CD14-positive monocyte (primary cell): ENCODE data around the gene NLRX1. TPM values are rescaled to one million over a fixed set of nuclear protein-coding genes. Genes with fewer than 3 reads are reported as not detected.

Source experiments
- DNase-seq, 3 donors: peaks; one replicate each; pipeline ENCODE4 v3.0.0-alpha.2; 2011 to 2022
- H2AFZ ChIP-seq: 2 replicates; pipeline ENCODE4 v1.6.0; 2012; ENCODE audit warnings: mild to moderate bottlenecking, low read depth, low read length, inconsistent platforms; ENCODE audit not compliant: insufficient read depth, poor library complexity, severe bottlenecking
- H3K27ac ChIP-seq, 2 donors: 1 replicate in 1 of 2; 2 replicates in 1 of 2; pipeline ENCODE4 v1.5.1; 2012 to 2013; ENCODE audit warnings: low read length in 2 of 2, control low read depth in 1 of 2, inconsistent platforms in 1 of 2, low read depth in 1 of 2, mild to moderate bottlenecking in 1 of 2
- H3K27me3 ChIP-seq, 2 donors: one replicate each; pipeline versions ENCODE4 v1.6.0 to v1.6.1; 2011 to 2013; ENCODE audit warnings: low read length in 2 of 2; ENCODE audit not compliant: control insufficient read depth in 2 of 2, insufficient read depth in 2 of 2
- H3K36me3 ChIP-seq, 2 donors: replicated peaks in 1 of 2; 1 replicate in 1 of 2; 2 replicates in 1 of 2; pipeline versions ENCODE4 v1.5.1 to v1.6.1; 2012 to 2013; ENCODE audit warnings: low read length in 2 of 2, control low read depth in 1 of 2, inconsistent platforms in 1 of 2, mild to moderate bottlenecking in 1 of 2; ENCODE audit not compliant: insufficient read depth in 2 of 2, control insufficient read depth in 1 of 2
- H3K4me1 ChIP-seq, 2 donors: 1 replicate in 1 of 2; 2 replicates in 1 of 2; pipeline versions ENCODE4 v1.5.1 to v1.6.1; 2012 to 2013; ENCODE audit warnings: low read length in 2 of 2, control low read depth in 1 of 2, inconsistent platforms in 1 of 2, mild to moderate bottlenecking in 1 of 2, moderate library complexity in 1 of 2; ENCODE audit not compliant: insufficient read depth in 2 of 2, control insufficient read depth in 1 of 2
- H3K4me2 ChIP-seq: replicated peaks from 2 replicates; pipeline ENCODE3; 2012; ENCODE audit warnings: low read length, moderate library complexity, mild to moderate bottlenecking; ENCODE audit not compliant: poor library complexity, severe bottlenecking; ENCODE audit errors: extremely low read depth
- H3K4me3 ChIP-seq, 3 experiments: fragments of 200-600 bp in 1 of 3; sonication (generic) in 1 of 3; replicated peaks in 1 of 3; 1 replicate in 2 of 3; 2 replicates in 1 of 3; pipeline ENCODE4 v1.5.1; 2011 to 2013; ENCODE audit warnings: low read length in 3 of 3, mild to moderate bottlenecking in 3 of 3, control low read depth in 2 of 3, low read depth in 2 of 3, inconsistent platforms in 1 of 3, moderate library complexity in 1 of 3
- H3K79me2 ChIP-seq: 2 replicates; pipeline ENCODE4 v1.6.0; 2012; ENCODE audit warnings: mild to moderate bottlenecking, control low read depth, inconsistent platforms, low read length, moderate library complexity; ENCODE audit not compliant: insufficient read depth
- H3K9ac ChIP-seq: 2 replicates; pipeline ENCODE4 v1.6.0; 2017; ENCODE audit warnings: low read length, mild to moderate bottlenecking; ENCODE audit not compliant: insufficient read depth, poor library complexity, severe bottlenecking
- H3K9me3 ChIP-seq, 2 donors: replicated peaks in 1 of 2; 1 replicate in 1 of 2; 2 replicates in 1 of 2; pipeline versions ENCODE4 v1.5.1 to v1.6.1; 2012 to 2013; ENCODE audit warnings: low read length in 2 of 2, control low read depth in 1 of 2; ENCODE audit not compliant: control insufficient read depth in 1 of 2, insufficient read depth in 1 of 2
- H4K20me1 ChIP-seq: 2 replicates; pipeline ENCODE4 v1.6.0; 2012; ENCODE audit warnings: mild to moderate bottlenecking, low read length, control low read depth, moderate library complexity; ENCODE audit not compliant: insufficient read depth
- H3K27ac Mint-ChIP-seq, 7 donors: one replicate each; pipeline ENCODE4 v1.8.0; 2020; ENCODE audit warnings: mild to moderate bottlenecking in 7 of 7, mixed read lengths in 7 of 7, moderate library complexity in 6 of 7, inconsistent platforms in 2 of 7
- H3K27me3 Mint-ChIP-seq, 3 donors: one replicate each; pipeline ENCODE4 v1.8.0; 2021 to 2022; ENCODE audit warnings: low read depth in 3 of 3, mild to moderate bottlenecking in 3 of 3, mixed read lengths in 3 of 3, moderate library complexity in 3 of 3, inconsistent platforms in 1 of 3
- H3K36me3 Mint-ChIP-seq, 2 donors: one replicate each; pipeline ENCODE4 v1.8.0; 2020; ENCODE audit warnings: mixed read lengths in 2 of 2, inconsistent platforms in 1 of 2, mild to moderate bottlenecking in 1 of 2
- H3K4me1 Mint-ChIP-seq: one replicate; pipeline ENCODE4 v1.8.0; 2020; ENCODE audit warnings: mild to moderate bottlenecking, mixed read lengths
- H3K4me3 Mint-ChIP-seq, 2 donors: one replicate each; pipeline ENCODE4 v1.8.0; 2020; ENCODE audit warnings: mild to moderate bottlenecking in 2 of 2, mixed read lengths in 2 of 2, moderate library complexity in 1 of 2
- H3K9me3 Mint-ChIP-seq, 7 donors: one replicate each; pipeline ENCODE4 v1.8.0; 2020 to 2022; ENCODE audit warnings: mixed read lengths in 7 of 7, mild to moderate bottlenecking in 6 of 7, moderate library complexity in 6 of 7, inconsistent platforms in 2 of 7
- CTCF ChIP-seq: fragments of 200-600 bp; IDR thresholded peaks from one replicate; pipeline ENCODE4 v1.8.0; 2022; ENCODE audit warnings: antibody characterized with exemption, mild to moderate bottlenecking
- WGBS: methylation state at CpG from one replicate; pipeline ENCODE4 v1.1.5; 2013; ENCODE audit warnings: missing lambda C conversion rate; ENCODE audit not compliant: insufficient coverage; 5-methylcytosine and 5-hydroxymethylcytosine counted together
- intact Hi-C, 2 donors: fragments of 100-400 bp; cut with micrococcal nuclease; formaldehyde crosslinking; loops; one replicate each; pipeline versions ENCODE4 v1.15.0 to v1.15.1; 2023
- polyA plus RNA-seq, 3 donors: library from polyadenylated mRNA; depleted of rRNA in 1 of 3; unstranded in 2 of 3; stranded (reverse) in 1 of 3; fragments of 300-500 nt in 2 of 3; fragments of >200 nt in 1 of 3; fragmentation: Illumina TruSeq in 2 of 3; gene quantifications; 1 replicate in 2 of 3; 2 replicates in 1 of 3; pipeline ENCODE4 v1.2.3, GENCODE V29; 2012 to 2021

Gene NLRX1
- polyA plus RNA-seq, 3 donors: 13.7 to 15.5 (median 14.2) TPM

- H3K9me3 Mint-ChIP-seq: no peaks in the 10 kb centered on the region
- Histone ChIP-seq H4K20me1 (peaks cover 21% of the 10 kb centered on the region), H3K79me2 (peaks cover 33% of the 10 kb centered on the region), H3K9me3 (no peaks in the 10 kb centered on the region), H3K9ac (peak overlapping the region; percentile 73), H2AFZ (peak overlapping the region; percentile 98), H3K4me1 (peaks cover 26 to 33% of the 10 kb centered on the region in 2 donors), H3K4me2 (peak overlapping the region; percentile 94), H3K27ac (peak overlapping the region; percentile 40 to 81), H3K36me3 (peaks cover 12 to 46% of the 10 kb centered on the region in 2 donors), H3K4me3 (peak overlapping the region; percentile 62 to 97 (median 97)), H3K27me3 (no peaks in the 10 kb centered on the region)
- intact Hi-C loops: loop anchor here in 1 of 2 donors (2.0 to 5.0 kb wide), 2 partner anchors 15 to 34 kb away; partner anchors contain the start of gene C2CD2L
- peaks cover 33% of the 10 kb centered on the region for H3K4me1 Mint-ChIP-seq
- peak overlapping the region; percentile 83 to 94 (median 90) for H3K27ac Mint-ChIP-seq
- H3K27me3 Mint-ChIP-seq: peaks cover 0 to 5% (median 0%) of the 10 kb centered on the region in 3 donors
- no peak for DNase-seq
- peak overlapping the region; percentile 90 to 93 for H3K4me3 Mint-ChIP-seq
- TF ChIP-seq CTCF: no peak
- 0% methylated on average over 18 of the region's 20 CpGs for WGBS
- peaks cover 22 to 39% of the 10 kb centered on the region in 2 donors for H3K36me3 Mint-ChIP-seq
These were observed 46.8 kb upstream of the NLRX1 start for GRCh38 chr11:119121811-119122124.

GRCh38 chr11:119125821-119126220 lies 42.7 kb upstream of the NLRX1 start:
- H3K4me1 Mint-ChIP-seq: peaks cover 20% of the 10 kb centered on the region
- no peak overlapping the region for H3K27ac ChIP-seq
- H3K9ac ChIP-seq: no peak overlapping the region
- H3K4me1 ChIP-seq: peaks cover 11 to 19% of the 10 kb centered on the region in 2 donors
- WGBS: 100% methylated on average over 3 of the region's 6 CpGs
- H3K27me3 ChIP-seq: no peaks in the 10 kb centered on the region
- peaks cover 44 to 60% of the 10 kb centered on the region in 2 donors for H3K36me3 Mint-ChIP-seq
- peak overlapping the region in 1 of 7 donors; percentile 45 for H3K27ac Mint-ChIP-seq
- H3K4me3 ChIP-seq: no peak overlapping the region
- peaks cover 33% of the 10 kb centered on the region for H3K79me2 ChIP-seq
- H3K4me2 ChIP-seq: no peak overlapping the region
- no peak overlapping the region for H2AFZ ChIP-seq
- no peaks in the 10 kb centered on the region for H3K9me3 ChIP-seq
- DNase-seq: no peak
- no peaks in the 10 kb centered on the region for H3K9me3 Mint-ChIP-seq
- H4K20me1 ChIP-seq: peaks cover 24% of the 10 kb centered on the region
- intact Hi-C loops: no loop called here
- no peak for TF ChIP-seq CTCF
- H3K36me3 ChIP-seq: peaks cover 32 to 64% of the 10 kb centered on the region in 2 donors
- no peak overlapping the region for H3K4me3 Mint-ChIP-seq
- peaks cover 0 to 2% (median 0%) of the 10 kb centered on the region in 3 donors for H3K27me3 Mint-ChIP-seq
